Pancreas (tissue), 10 donors: ENCODE measurements around the gene MDFIC2. TPM values are rescaled to one million over a fixed set of nuclear protein-coding genes. Genes with fewer than 3 reads are reported as not detected.
"Not testable (repeated sequence)": the region's sequence is repeated elsewhere in the genome, so short reads cannot be mapped to it uniquely, and the experiment has no call there.

Experiments
- ATAC-seq, 4 donors: fragments of 200-7000 bp; cut with Tn5 transposase; one replicate each; pipeline versions ENCODE4 v1.8.0 to v1.9.1; 2020; ENCODE audit warnings: mild to moderate bottlenecking in 4 of 4, moderate library complexity in 4 of 4
- DNase-seq, 6 donors: peaks; one replicate each; pipeline ENCODE4 v3.0.0-alpha.2; 2020
- FAIRE-seq: peaks from 2 replicates; lab custom pipeline; 2012; peaks lifted over from hg19 to GRCh38; lab: Jason Lieb, UNC
- H3K27ac ChIP-seq, 4 donors: fragments of 200-600 bp; sonication (generic); 1 replicate in 3 of 4; 2 replicates in 1 of 4; pipeline versions ENCODE4 v1.5.0 to v1.8.0; 2020
- H3K27me3 ChIP-seq, 4 donors: fragments of 200-600 bp; one replicate each; pipeline ENCODE4 v1.8.0; 2021
- H3K36me3 ChIP-seq, 3 donors: fragments of 200-600 bp; sonication (generic) in 1 of 3; one replicate each; pipeline versions ENCODE4 v1.5.0 to v1.8.0; 2020 to 2021
- H3K4me1 ChIP-seq, 3 donors: fragments of 200-600 bp; one replicate each; pipeline ENCODE4 v1.8.0; 2021
- H3K4me3 ChIP-seq, 4 donors: fragments of 200-600 bp; sonication (generic) in 2 of 4; one replicate each; pipeline versions ENCODE4 v1.5.0 to v1.8.0; 2020 to 2021
- H3K9me3 ChIP-seq, 4 donors: fragments of 200-600 bp; one replicate each; pipeline ENCODE4 v1.8.0; 2021
- WGBS, 2 donors: extraction: QIAGEN DNeasy Blood & Tissue Kit; methylation state at CpG; one replicate each; pipeline ENCODE4 v1.1.7; 2013; 5-methylcytosine and 5-hydroxymethylcytosine counted together
- intact Hi-C, 3 donors: fragments of 100-400 bp; cut with DNase I; formaldehyde crosslinking; loops; one replicate each; pipeline versions ENCODE4 v1.11.1 to v1.14.2; 2022
- polyA plus RNA-seq, 2 donors: library from polyadenylated mRNA; stranded (reverse); fragments of 200-250 nt; gene quantifications; one replicate each; pipeline ENCODE4 v1.2.3, GENCODE V29; 2013
- total RNA-seq, 6 donors: library from RNA; stranded (reverse); fragmentation: NEBNext Ultra II Directional in 4 of 6; extraction: Animal tissue kit (Norgen Biotek cat#: 25700) in 4 of 6; gene quantifications; one replicate each; pipeline versions ENCODE4 v1.2.1 to v1.2.4, GENCODE V29; 2021 to 2023
- TF ChIP-seq, protein P1 (sequence below), 4 donors: fragments of 200-600 bp; sonication (generic) in 3 of 4; IDR thresholded peaks; one replicate each; pipeline versions ENCODE4 v1.5.0 to v1.8.0; 2021; ENCODE audit warnings: antibody characterized with exemption in 4 of 4
- donor health status: healthy with polysubstance abuse.
- donor health status: DM: no; HTN: no; CAD: no; lungs with moderate emphysema.
- donor health status: DM: no; HTN: no; CAD: no.
- donor health status: control.
- donor health status: control.
- donor health status: Bipolar disorder and iron deficiency.
- donor health status: DM: yes; HTN: yes; CAD: no.
- donor health status: DM: no; HTN: no; CAD: no.
- donor health status: DM: no; HTN: no; CAD: no.
- donor health status: DM: yes; HTN: yes; CAD: no.

The MDFIC2 gene
- total and polyA plus RNA-seq, 8 donors = not detected

DNA sequence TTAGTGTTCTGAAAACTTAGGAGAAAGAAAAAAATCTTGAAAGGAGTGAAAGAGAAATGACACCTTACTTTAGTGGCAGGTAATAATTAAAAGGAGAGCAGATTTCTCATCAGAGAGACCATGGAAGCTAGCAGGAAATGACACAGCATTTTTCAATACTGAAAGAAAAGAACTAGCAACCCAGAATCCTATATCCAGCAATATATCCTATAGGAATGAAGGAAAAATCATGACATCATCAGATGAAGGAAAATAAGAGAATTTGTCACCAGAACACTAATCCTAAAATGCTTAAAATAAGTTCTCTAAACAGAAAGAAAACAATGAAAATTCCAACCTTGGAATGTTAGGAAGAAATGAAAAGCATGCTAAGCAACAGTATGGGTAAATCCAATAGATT is 39.8 kb upstream of the MDFIC2 start:
- H3K27me3 ChIP-seq = no peaks in the 10 kb centered on the region
- intact Hi-C loops = no loop called here
- no peaks in the 10 kb centered on the region for H3K9me3 ChIP-seq
- H3K36me3 ChIP-seq = no peaks in the 10 kb centered on the region
- no peaks in the 10 kb centered on the region for H3K4me1 ChIP-seq
- no peak for ATAC-seq
- no peak overlapping the region for H3K27ac ChIP-seq
- TF ChIP-seq, protein P1, sequence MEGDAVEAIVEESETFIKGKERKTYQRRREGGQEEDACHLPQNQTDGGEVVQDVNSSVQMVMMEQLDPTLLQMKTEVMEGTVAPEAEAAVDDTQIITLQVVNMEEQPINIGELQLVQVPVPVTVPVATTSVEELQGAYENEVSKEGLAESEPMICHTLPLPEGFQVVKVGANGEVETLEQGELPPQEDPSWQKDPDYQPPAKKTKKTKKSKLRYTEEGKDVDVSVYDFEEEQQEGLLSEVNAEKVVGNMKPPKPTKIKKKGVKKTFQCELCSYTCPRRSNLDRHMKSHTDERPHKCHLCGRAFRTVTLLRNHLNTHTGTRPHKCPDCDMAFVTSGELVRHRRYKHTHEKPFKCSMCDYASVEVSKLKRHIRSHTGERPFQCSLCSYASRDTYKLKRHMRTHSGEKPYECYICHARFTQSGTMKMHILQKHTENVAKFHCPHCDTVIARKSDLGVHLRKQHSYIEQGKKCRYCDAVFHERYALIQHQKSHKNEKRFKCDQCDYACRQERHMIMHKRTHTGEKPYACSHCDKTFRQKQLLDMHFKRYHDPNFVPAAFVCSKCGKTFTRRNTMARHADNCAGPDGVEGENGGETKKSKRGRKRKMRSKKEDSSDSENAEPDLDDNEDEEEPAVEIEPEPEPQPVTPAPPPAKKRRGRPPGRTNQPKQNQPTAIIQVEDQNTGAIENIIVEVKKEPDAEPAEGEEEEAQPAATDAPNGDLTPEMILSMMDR (IDR thresholded peaks at IDR 0.05) = no peak
- no peak for FAIRE-seq
- DNase-seq = no peak
- H3K4me3 ChIP-seq = no peak overlapping the region

DNA sequence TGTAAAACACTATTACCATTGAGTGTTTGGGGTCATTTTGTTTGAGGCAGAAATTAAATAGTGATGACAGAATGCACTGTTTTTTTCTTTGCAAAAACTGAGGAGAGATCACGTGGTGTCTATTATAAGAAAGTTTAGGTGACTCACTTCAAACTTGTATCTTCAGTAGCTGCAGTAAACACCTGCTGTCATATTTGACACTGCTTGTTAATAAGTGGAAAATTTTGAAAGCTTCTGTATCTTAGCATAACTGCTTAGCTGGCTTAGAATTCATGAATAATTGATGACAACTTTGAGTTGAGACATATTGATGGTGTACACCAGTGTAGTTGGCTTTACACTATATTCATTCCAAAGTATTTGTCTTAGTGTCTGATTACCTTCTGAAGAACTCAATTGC is 29.7 kb upstream of the MDFIC2 start:
- WGBS, 2 donors = 32 to 64% methylated on average over 1 of the region's 1 CpG
- no peak for DNase-seq
- Histone ChIP-seq H3K36me3 (no peaks in the 10 kb centered on the region), H3K27ac (no peak overlapping the region), H3K4me1 (no peaks in the 10 kb centered on the region), H3K9me3 (no peaks in the 10 kb centered on the region), H3K27me3 (no peaks in the 10 kb centered on the region), H3K4me3 (no peak overlapping the region)
- TF ChIP-seq, protein P1 (IDR thresholded peaks at IDR 0.05) = no peak
- intact Hi-C loops = no loop called here
- no peak for FAIRE-seq
- no peak for ATAC-seq

DNA sequence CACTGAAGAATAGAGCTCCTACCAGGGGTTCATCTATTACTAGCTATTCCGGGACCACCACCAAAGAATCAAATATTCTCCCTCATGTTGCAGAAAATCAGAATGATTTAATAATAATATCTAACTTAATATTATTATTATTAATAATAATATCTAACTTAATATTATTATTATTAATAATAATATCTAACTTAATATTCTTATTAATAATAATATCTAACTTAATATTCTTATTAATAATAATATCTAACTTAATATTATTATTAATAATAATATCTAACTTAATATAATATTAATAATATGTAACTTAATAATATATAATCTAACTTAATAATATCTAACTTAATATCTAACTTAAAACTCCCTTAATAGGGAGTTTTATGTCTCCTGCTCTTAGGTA is 24.4 kb upstream of the MDFIC2 start:
- 92% methylated on average over 1 of the region's 1 CpG for WGBS, 2 donors
- intact Hi-C loops = not testable (repeated sequence)
- FAIRE-seq = peak; percentile 98

DNA sequence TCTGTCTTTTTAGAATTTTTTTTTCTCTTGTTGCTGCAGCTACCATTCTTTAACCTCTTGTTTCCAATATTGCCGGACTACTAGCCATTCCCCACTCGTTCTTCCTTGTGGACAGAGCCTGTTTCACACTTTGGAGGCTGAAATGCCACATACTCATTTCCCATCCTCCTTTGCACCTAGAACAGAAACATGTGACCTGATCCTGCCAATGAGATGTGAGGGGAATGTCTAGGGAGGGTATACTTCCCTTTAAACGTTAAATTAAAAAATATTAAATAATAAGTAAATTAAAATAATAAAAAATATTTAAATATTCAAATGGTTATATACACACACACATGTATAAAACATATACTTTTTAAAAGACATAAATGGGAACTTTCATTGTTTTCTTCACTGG is 20.6 kb upstream of the MDFIC2 start:
- TF ChIP-seq, protein P1 (IDR thresholded peaks at IDR 0.05) = no peak
- FAIRE-seq = no peak

More for the DNA sequence above, 24.4 kb upstream of the MDFIC2 start:
- ATAC-seq, H3K36me3 ChIP-seq, H3K4me1 ChIP-seq, H3K27ac ChIP-seq, H3K9me3 ChIP-seq, DNase-seq, H3K4me3 ChIP-seq, H3K27me3 ChIP-seq: not testable (repeated sequence)

DNA sequence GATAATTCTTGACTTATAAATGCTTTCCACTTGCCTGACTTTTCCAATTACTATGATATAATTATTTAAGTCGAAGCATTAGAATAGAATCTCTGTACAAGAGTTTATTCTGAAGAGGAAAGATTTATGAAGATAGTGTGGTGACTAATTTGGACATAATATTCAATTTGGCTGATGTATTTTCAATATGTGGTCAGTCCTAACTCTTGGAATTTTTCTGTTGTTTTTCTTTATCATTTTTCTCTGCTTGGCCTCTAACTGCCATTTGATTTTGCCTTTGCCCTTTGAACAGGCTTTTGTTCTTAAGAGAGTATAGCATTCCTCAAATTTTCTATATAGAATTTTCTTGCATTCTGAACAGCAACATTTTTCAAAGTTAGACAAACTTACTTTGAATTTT is 2.6 kb upstream of the MDFIC2 start:
- TF ChIP-seq, protein P1 (IDR thresholded peaks at IDR 0.05) = no peak
- H3K4me3 ChIP-seq = no peak overlapping the region
- H3K36me3 ChIP-seq = no peaks in the 10 kb centered on the region
- no peak for ATAC-seq
- H3K9me3 ChIP-seq = no peaks in the 10 kb centered on the region
- no peak overlapping the region for H3K27ac ChIP-seq
- H3K27me3 ChIP-seq = peaks cover 0 to 3% (median 0%) of the 10 kb centered on the region in 4 donors
- 57 to 79% methylated on average over 1 of the region's 1 CpG for WGBS, 2 donors
- intact Hi-C loops = no loop called here
- FAIRE-seq = no peak
- no peak for DNase-seq
- no peaks in the 10 kb centered on the region for H3K4me1 ChIP-seq

More for the DNA sequence above, 20.6 kb upstream of the MDFIC2 start:
- Histone ChIP-seq H3K27ac (no peak overlapping the region), H3K4me3 (no peak overlapping the region), H3K9me3 (no peaks in the 10 kb centered on the region), H3K27me3 (peaks cover 0 to 3% (median 0%) of the 10 kb centered on the region in 4 donors), H3K4me1 (no peaks in the 10 kb centered on the region), H3K36me3 (no peaks in the 10 kb centered on the region)
- 70 to 78% methylated on average over 3 of the region's 3 CpGs for WGBS, 2 donors
- no peak for DNase-seq
- intact Hi-C loops = no loop called here
- ATAC-seq = no peak
